Colonic mucosa (tissue), 4 donors: ENCODE data around the gene FIBCD1. TPM values are rescaled to one million over a fixed set of nuclear protein-coding genes. Genes with fewer than 3 reads are reported as not detected.
"Not testable (repeated sequence)": the region's sequence is repeated elsewhere in the genome, so short reads cannot be mapped to it uniquely, and the experiment has no call there.

Experiments
- DNase-seq: peaks from one replicate; pipeline ENCODE4 v3.0.0-alpha.2; 2020
- H3K27ac ChIP-seq: fragments of 200-600 bp; one replicate; pipeline ENCODE4 v1.8.0; 2021
- H3K27me3 ChIP-seq: fragments of 200-600 bp; one replicate; pipeline ENCODE4 v1.8.0; 2021
- H3K36me3 ChIP-seq: fragments of 200-600 bp; one replicate; pipeline ENCODE4 v1.8.0; 2021
- H3K4me1 ChIP-seq: fragments of 200-600 bp; one replicate; pipeline ENCODE4 v1.8.0; 2021; ENCODE audit warnings: mild to moderate bottlenecking
- H3K4me3 ChIP-seq: fragments of 200-600 bp; one replicate; pipeline ENCODE4 v1.8.0; 2021
- H3K9ac ChIP-seq, 2 donors: one replicate each; pipeline ENCODE4 v1.7.0; 2013; ENCODE audit warnings: control low read depth in 2 of 2, low read depth in 2 of 2, low read length in 2 of 2
- H3K9me3 ChIP-seq: fragments of 200-600 bp; one replicate; pipeline ENCODE4 v1.8.0; 2021
- CTCF ChIP-seq: fragments of 200-600 bp; IDR thresholded peaks from one replicate; pipeline ENCODE4 v1.8.0; 2022; ENCODE audit warnings: antibody characterized with exemption, mild to moderate bottlenecking
- intact Hi-C: fragments of 100-400 bp; cut with DNase I; formaldehyde crosslinking; loops from one replicate; pipeline ENCODE4 v1.14.1; 2022
- total RNA-seq, 2 donors: library from RNA; stranded (reverse); fragmentation: NEBNext Ultra II Directional in 1 of 2; extraction: Animal tissue kit (Norgen Biotek cat#: 25700) in 1 of 2; gene quantifications; one replicate each; pipeline ENCODE4 v1.2.1, GENCODE V29; 2021
- donor health status: healthy.
- donor health status: DM: no; HTN: no; CAD: no.
- donor health status: DM: no; HTN: no; CAD: no.

The FIBCD1 gene
- total RNA-seq, 2 donors from 2014 or later: 9.0 to 32.9 TPM

GRCh38 chr9:130960522-130961378 lies 21.7 kb upstream of the FIBCD1 start:
- no peaks in the 10 kb centered on the region for H3K4me1 ChIP-seq
- H3K27ac ChIP-seq: no peak overlapping the region
- no peaks in the 10 kb centered on the region for H3K36me3 ChIP-seq
- H3K27me3 ChIP-seq: no peaks in the 10 kb centered on the region
- H3K9me3 ChIP-seq: no peaks in the 10 kb centered on the region
- H3K4me3 ChIP-seq: no peak overlapping the region
- no peak for DNase-seq
- H3K9ac ChIP-seq: no peak overlapping the region
- no peak for TF ChIP-seq CTCF
- intact Hi-C loops: no loop called here

- Histone ChIP-seq H3K9ac (no peak overlapping the region), H3K9me3 (no peaks in the 10 kb centered on the region), H3K27ac (no peak overlapping the region), H3K4me3 (no peak overlapping the region), H3K27me3 (no peaks in the 10 kb centered on the region), H3K4me1 (no peaks in the 10 kb centered on the region), H3K36me3 (no peaks in the 10 kb centered on the region)
- intact Hi-C loops: no loop called here
- TF ChIP-seq CTCF: no peak
- DNase-seq: no peak
Observed at GRCh38 chr9:130959809-130960334, 20.8 kb upstream of the FIBCD1 start.

- H3K36me3 ChIP-seq, DNase-seq, H3K27me3 ChIP-seq, H3K9me3 ChIP-seq, H3K27ac ChIP-seq, H3K4me1 ChIP-seq, H3K9ac ChIP-seq, intact Hi-C loops, H3K4me3 ChIP-seq: not testable (repeated sequence)
Observed at GRCh38 chr9:130958564-130958963, 19.5 kb upstream of the FIBCD1 start.

- Histone ChIP-seq H3K36me3 (no peaks in the 10 kb centered on the region), H3K9me3 (no peaks in the 10 kb centered on the region), H3K4me3 (no peak overlapping the region), H3K27me3 (no peaks in the 10 kb centered on the region), H3K9ac (peak overlapping the region in 1 of 2 donors; percentile 43), H3K27ac (no peak overlapping the region), H3K4me1 (no peaks in the 10 kb centered on the region)
- no peak for TF ChIP-seq CTCF
- intact Hi-C loops: no loop called here
- no peak for DNase-seq
Observed at GRCh38 chr9:130957451-130958203, 18.6 kb upstream of the FIBCD1 start.

- H3K36me3 ChIP-seq: no peaks in the 10 kb centered on the region
- no peak overlapping the region for H3K27ac ChIP-seq
- H3K4me3 ChIP-seq: no peak overlapping the region
- no peak for DNase-seq
- H3K9ac ChIP-seq: no peak overlapping the region
- no peaks in the 10 kb centered on the region for H3K27me3 ChIP-seq
- H3K9me3 ChIP-seq: no peaks in the 10 kb centered on the region
- TF ChIP-seq CTCF: no peak
- H3K4me1 ChIP-seq: no peaks in the 10 kb centered on the region
- intact Hi-C loops: no loop called here
Observed at GRCh38 chr9:130956636-130957450, 17.8 kb upstream of the FIBCD1 start.
